ENCODE measurements around the gene HLA-DPB1. TPM values are rescaled to one million over a fixed set of nuclear protein-coding genes. Genes with fewer than 3 reads are reported as not detected.

HLA-DPB1 gene
- total RNA-seq, 1 experiment from 2014 or later, result 2.7 TPM

GRCh38 chr6:33066917-33067521 is 8.8 kb upstream of the HLA-DPB1 start:
- POLR2A ChIA-PET (ENCODE audit: low non-redundant PET), result no interaction called here
- BruUV-seq (replicated peaks), result no TSS peak
- peaks cover 10% of the 10 kb centered on the region for H3K27me3 ChIP-seq (replicated peaks; ENCODE audit: insufficient read depth, low read depth, low read length, poor library complexity)

GRCh38 chr6:33069021-33069738 is 6.6 kb upstream of the HLA-DPB1 start:
- intact Hi-C loops (cut with micrococcal nuclease; ENCODE audit: unreplicated experiment), result no loop called here
- Histone ChIP-seq H3K4me1 (ENCODE audit: insufficient read depth, low read length, poor library complexity, severe bottlenecking) (no peaks in the 10 kb centered on the region), H3K27me3 (replicated peaks; ENCODE audit: insufficient read depth, low read depth, low read length, poor library complexity) (peaks cover 17% of the 10 kb centered on the region), H3K36me3 (ENCODE audit: insufficient read depth, low read length, poor library complexity, severe bottlenecking) (no peaks in the 10 kb centered on the region), H3K27ac (ENCODE audit: low read depth, low read length, poor library complexity, severe bottlenecking) (no peak overlapping the region), H3K9me3 (ENCODE audit: low read depth, low read length, poor library complexity, severe bottlenecking) (no peaks in the 10 kb centered on the region), H3K4me3 (ENCODE audit: low read depth, low read length, poor library complexity, severe bottlenecking) (no peak overlapping the region)
- no peak for TF ChIP-seq CTCF (conservative IDR thresholded peaks at IDR 0.05; ENCODE audit: low read depth, low read length)
- TF ChIP-seq EZH2 (IDR thresholded peaks at IDR 0.05; ENCODE audit: borderline replicate concordance, low read depth, low read length, poor library complexity, severe bottlenecking), result no peak
- POLR2A ChIA-PET (ENCODE audit: low non-redundant PET), result no interaction called here
- DNase-seq (ENCODE audit: low spot score), result no peak
- CTCF ChIA-PET, result interaction anchor here (0.6 kb wide), 1 partner anchor 117 kb away, joined by 3 read pairs; no protein-coding TSS in a partner anchor
- no TSS peak for BruUV-seq (replicated peaks)

More at GRCh38 chr6:33066917-33067521, 8.8 kb upstream of the HLA-DPB1 start:
- TF ChIP-seq CTCF (conservative IDR thresholded peaks at IDR 0.05; ENCODE audit: low read depth, low read length), result no peak
- TF ChIP-seq EZH2 (IDR thresholded peaks at IDR 0.05; ENCODE audit: borderline replicate concordance, low read depth, low read length, poor library complexity, severe bottlenecking), result no peak
- Histone ChIP-seq H3K9me3 (ENCODE audit: low read depth, low read length, poor library complexity, severe bottlenecking) (no peaks in the 10 kb centered on the region), H3K36me3 (ENCODE audit: insufficient read depth, low read length, poor library complexity, severe bottlenecking) (no peaks in the 10 kb centered on the region), H3K27ac (ENCODE audit: low read depth, low read length, poor library complexity, severe bottlenecking) (no peak overlapping the region), H3K4me3 (ENCODE audit: low read depth, low read length, poor library complexity, severe bottlenecking) (no peak overlapping the region), H3K4me1 (ENCODE audit: insufficient read depth, low read length, poor library complexity, severe bottlenecking) (no peaks in the 10 kb centered on the region)
- CTCF ChIA-PET, result no interaction called here
- no peak for DNase-seq (ENCODE audit: low spot score)
- intact Hi-C loops (cut with micrococcal nuclease; ENCODE audit: unreplicated experiment), result no loop called here

- TF ChIP-seq CTCF (conservative IDR thresholded peaks at IDR 0.05; ENCODE audit: low read depth, low read length) (no peak), EZH2 (IDR thresholded peaks at IDR 0.05; ENCODE audit: borderline replicate concordance, low read depth, low read length, poor library complexity, severe bottlenecking) (no peak)
- BruUV-seq (replicated peaks), result no TSS peak
- Histone ChIP-seq H3K36me3 (ENCODE audit: insufficient read depth, low read length, poor library complexity, severe bottlenecking) (no peaks in the 10 kb centered on the region), H3K4me1 (ENCODE audit: insufficient read depth, low read length, poor library complexity, severe bottlenecking) (no peaks in the 10 kb centered on the region), H3K27ac (ENCODE audit: low read depth, low read length, poor library complexity, severe bottlenecking) (no peak overlapping the region), H3K4me3 (ENCODE audit: low read depth, low read length, poor library complexity, severe bottlenecking) (no peak overlapping the region), H3K9me3 (ENCODE audit: low read depth, low read length, poor library complexity, severe bottlenecking) (no peaks in the 10 kb centered on the region), H3K27me3 (replicated peaks; ENCODE audit: insufficient read depth, low read depth, low read length, poor library complexity) (peaks cover 13% of the 10 kb centered on the region)
- intact Hi-C loops (cut with micrococcal nuclease; ENCODE audit: unreplicated experiment), result loop anchor here (10.0 kb wide), 1 partner anchor 46 kb away; no protein-coding TSS in a partner anchor
- CTCF ChIA-PET, result no interaction called here
- POLR2A ChIA-PET (ENCODE audit: low non-redundant PET), result no interaction called here
- no peak for DNase-seq (ENCODE audit: low spot score)
These were observed 4.9 kb upstream of the HLA-DPB1 start for GRCh38 chr6:33070909-33071308.
